ES-I3 (cell line): ENCODE results near the gene ZNF512B.
"Not testable (repeated sequence)": the region's sequence is repeated elsewhere in the genome, so short reads cannot be mapped to it uniquely, and the experiment has no call there.

Experiments
- H3K36me3 ChIP-seq: 2 replicates; pipeline ENCODE4 v1.6.1; 2013; ENCODE audit warnings: mild to moderate bottlenecking, low read length, control low read depth, moderate library complexity; ENCODE audit not compliant: insufficient read depth
- H3K4me1 ChIP-seq: 2 replicates; pipeline ENCODE4 v1.6.1; 2013; ENCODE audit warnings: mild to moderate bottlenecking, control low read depth, low read length; ENCODE audit not compliant: insufficient read depth
- H3K9ac ChIP-seq: 2 replicates; pipeline ENCODE4 v1.6.1; 2013; ENCODE audit warnings: low read depth, mild to moderate bottlenecking, low read length, moderate library complexity
- H3K9me3 ChIP-seq: 2 replicates; pipeline ENCODE4 v1.6.1; 2013; ENCODE audit warnings: mild to moderate bottlenecking, low read length, moderate library complexity; ENCODE audit not compliant: control insufficient read depth, insufficient read depth

Gene ZNF512B

GRCh38 chr20:63980806-63981728 is 11.3 kb upstream of the ZNF512B start, which contains the start of gene PRPF6:
Gene PRPF6, plus strand, starts transcription at chr20:63981132. Its CDS starts 114 bp downstream, at chr20:63981246.
- Histone ChIP-seq H3K9me3 (no peaks in the 10 kb centered on the region), H3K36me3 (peaks cover 22% of the 10 kb centered on the region), H3K9ac (peak within 1 kb of the TSS; percentile 75), H3K4me1 (peaks cover 15% of the 10 kb centered on the region)

- Histone ChIP-seq H3K9me3 (no peaks in the 10 kb centered on the region), H3K4me1 (peaks cover 15% of the 10 kb centered on the region), H3K9ac (peak overlapping the region; percentile 75), H3K36me3 (peaks cover 20% of the 10 kb centered on the region)
These were observed 10.6 kb upstream of the ZNF512B start for GRCh38 chr20:63980317-63980805.

GRCh38 chr20:63979557-63980316 is 10.0 kb upstream of the ZNF512B start, which contains the start of gene SAMD10:
Gene SAMD10, minus strand, starts transcription at chr20:63979642. Its CDS starts 175 bp downstream, at chr20:63979467.
- peaks cover 14% of the 10 kb centered on the region for H3K36me3 ChIP-seq
- H3K9ac ChIP-seq: peak within 1 kb of the TSS; percentile 75
- H3K9me3 ChIP-seq: no peaks in the 10 kb centered on the region
- peaks cover 15% of the 10 kb centered on the region for H3K4me1 ChIP-seq

- H3K9ac ChIP-seq: peak overlapping the region; percentile 75
- no peaks in the 10 kb centered on the region for H3K9me3 ChIP-seq
- peaks cover 15% of the 10 kb centered on the region for H3K4me1 ChIP-seq
- peaks cover 8% of the 10 kb centered on the region; the same call in 1 of the 2 replicates for H3K36me3 ChIP-seq
These were observed 9.5 kb upstream of the ZNF512B start for GRCh38 chr20:63979229-63979556.

- H3K9me3 ChIP-seq: no peaks in the 10 kb centered on the region
- peak overlapping the region; percentile 75 for H3K9ac ChIP-seq
- H3K4me1 ChIP-seq: peaks cover 15% of the 10 kb centered on the region
- peaks cover 7% of the 10 kb centered on the region; the same call in 1 of the 2 replicates for H3K36me3 ChIP-seq
These were observed 8.8 kb upstream of the ZNF512B start for GRCh38 chr20:63978319-63979228.

GRCh38 chr20:63977739-63978276 is 8.1 kb upstream of the ZNF512B start:
- peaks cover 4% of the 10 kb centered on the region; the same call in 1 of the 2 replicates for H3K36me3 ChIP-seq
- H3K9ac ChIP-seq: no peak overlapping the region
- no peaks in the 10 kb centered on the region for H3K9me3 ChIP-seq
- peaks cover 15% of the 10 kb centered on the region for H3K4me1 ChIP-seq

GRCh38 chr20:63976980-63977738 is 7.4 kb upstream of the ZNF512B start:
- Histone ChIP-seq H3K4me1 (peaks cover 15% of the 10 kb centered on the region), H3K9me3 (no peaks in the 10 kb centered on the region), H3K36me3 (no peaks in the 10 kb centered on the region), H3K9ac (no peak overlapping the region)

GRCh38 chr20:63976511-63976910 is 6.8 kb upstream of the ZNF512B start:
- peaks cover 12% of the 10 kb centered on the region for H3K4me1 ChIP-seq
- not testable (repeated sequence) for H3K9ac ChIP-seq, H3K36me3 ChIP-seq, H3K9me3 ChIP-seq

GRCh38 chr20:63974402-63975200 is 4.9 kb upstream of the ZNF512B start:
- no peak overlapping the region for H3K9ac ChIP-seq
- H3K4me1 ChIP-seq: peaks cover 4% of the 10 kb centered on the region; the same call in 1 of the 2 replicates
- H3K9me3 ChIP-seq: no peaks in the 10 kb centered on the region
- no peaks in the 10 kb centered on the region for H3K36me3 ChIP-seq

GRCh38 chr20:63973636-63974401 is 4.1 kb upstream of the ZNF512B start:
- Histone ChIP-seq H3K4me1 (peaks cover 4% of the 10 kb centered on the region; the same call in 1 of the 2 replicates), H3K9ac (peak overlapping the region; percentile 66), H3K9me3 (no peaks in the 10 kb centered on the region), H3K36me3 (no peaks in the 10 kb centered on the region)

- H3K9ac ChIP-seq: no peak overlapping the region; the same call in 1 of the 2 replicates
- H3K36me3 ChIP-seq: no peaks in the 10 kb centered on the region
- H3K9me3 ChIP-seq: no peaks in the 10 kb centered on the region
- peaks cover 3% of the 10 kb centered on the region; the same call in 1 of the 2 replicates for H3K4me1 ChIP-seq
These were observed 3.4 kb upstream of the ZNF512B start for GRCh38 chr20:63973160-63973479.
